ENCODE measurements around the gene DOCK2. TPM values are rescaled to one million over a fixed set of nuclear protein-coding genes. Genes with fewer than 3 reads are reported as not detected.
"Not testable (repeated sequence)": the region's sequence is repeated elsewhere in the genome, so short reads cannot be mapped to it uniquely, and the experiment has no call there.

Gene DOCK2
- total RNA-seq, 4 donors from 2014 or later: 0.32 to 5.3 (median 2.7) TPM

GRCh38 chr5:169723103-169723831 is 86.2 kb downstream of the DOCK2 start:
- intact Hi-C loops (cut with DNase I; ENCODE audit: low total_unique reads): no loop called here
- H3K9me3 ChIP-seq: no peaks in the 10 kb centered on the region
- in situ Hi-C loops (cut with MboI; ENCODE audit: low sequenced_read_pairs in 4 of 4): no loop called here
- H3K27me3 ChIP-seq: no peaks in the 10 kb centered on the region
- no peak for TF ChIP-seq POLR2A (IDR thresholded peaks at IDR 0.05)
- no peak for TF ChIP-seq CTCF (IDR thresholded peaks at IDR 0.05 in 4 of 5, conservative IDR thresholded peaks at IDR 0.05 in 1 of 5)
- DNase-seq (no peak), ATAC-seq (no peak)
- no peaks in the 10 kb centered on the region for H3K4me1 ChIP-seq
- no peak overlapping the region for H3K27ac ChIP-seq
- no peak overlapping the region for H3K4me3 ChIP-seq
- no peaks in the 10 kb centered on the region for H3K36me3 ChIP-seq

- H3K9me3 ChIP-seq: no peaks in the 10 kb centered on the region
- intact Hi-C loops (cut with DNase I; ENCODE audit: low total_unique reads): no loop called here
- no peaks in the 10 kb centered on the region for H3K27me3 ChIP-seq
- TF ChIP-seq CTCF (IDR thresholded peaks at IDR 0.05 in 4 of 5, conservative IDR thresholded peaks at IDR 0.05 in 1 of 5) (no peak), POLR2A (IDR thresholded peaks at IDR 0.05) (no peak)
- in situ Hi-C loops (cut with MboI; ENCODE audit: low sequenced_read_pairs in 4 of 4): no loop called here
- DNase-seq (no peak), ATAC-seq (no peak)
- no peaks in the 10 kb centered on the region for H3K4me1 ChIP-seq
- H3K27ac ChIP-seq: no peak overlapping the region
- no peaks in the 10 kb centered on the region for H3K36me3 ChIP-seq
- no peak overlapping the region for H3K4me3 ChIP-seq
These were observed 87.4 kb downstream of the DOCK2 start for GRCh38 chr5:169724303-169725087.

- ATAC-seq; intact Hi-C loops (cut with DNase I; ENCODE audit: low total_unique reads); H3K27me3 ChIP-seq; H3K4me3 ChIP-seq; H3K9me3 ChIP-seq; H3K36me3 ChIP-seq; H3K27ac ChIP-seq; in situ Hi-C loops (cut with MboI; ENCODE audit: low sequenced_read_pairs in 4 of 4); H3K4me1 ChIP-seq; DNase-seq: not testable (repeated sequence)
These were observed 88.6 kb downstream of the DOCK2 start for GRCh38 chr5:169725665-169726064.

- no peak overlapping the region for H3K27ac ChIP-seq
- intact Hi-C loops (cut with DNase I; ENCODE audit: low total_unique reads): no loop called here
- no peaks in the 10 kb centered on the region for H3K36me3 ChIP-seq
- in situ Hi-C loops (cut with MboI; ENCODE audit: low sequenced_read_pairs in 4 of 4): no loop called here
- ATAC-seq: no peak
- H3K4me3 ChIP-seq: no peak overlapping the region
- H3K9me3 ChIP-seq: no peaks in the 10 kb centered on the region
- no peak for DNase-seq
- H3K4me1 ChIP-seq: no peaks in the 10 kb centered on the region
- H3K27me3 ChIP-seq: no peaks in the 10 kb centered on the region
- TF ChIP-seq CTCF (IDR thresholded peaks at IDR 0.05 in 4 of 5, conservative IDR thresholded peaks at IDR 0.05 in 1 of 5) (no peak), POLR2A (IDR thresholded peaks at IDR 0.05) (no peak)
These were observed 91.3 kb downstream of the DOCK2 start for GRCh38 chr5:169728418-169728817.

- in situ Hi-C loops (cut with MboI; ENCODE audit: low sequenced_read_pairs in 4 of 4): no loop called here
- Histone ChIP-seq H3K9me3 (no peaks in the 10 kb centered on the region), H3K4me3 (no peak overlapping the region), H3K36me3 (no peaks in the 10 kb centered on the region), H3K27me3 (no peaks in the 10 kb centered on the region), H3K27ac (no peak overlapping the region), H3K4me1 (no peaks in the 10 kb centered on the region)
- no peak for ATAC-seq
- no peak for DNase-seq
- no peak for TF ChIP-seq CTCF (IDR thresholded peaks at IDR 0.05 in 4 of 5, conservative IDR thresholded peaks at IDR 0.05 in 1 of 5)
- TF ChIP-seq POLR2A (IDR thresholded peaks at IDR 0.05): no peak
- intact Hi-C loops (cut with DNase I; ENCODE audit: low total_unique reads): no loop called here
These were observed 94.1 kb downstream of the DOCK2 start for GRCh38 chr5:169731221-169731620.
